Neural crest cell (in vitro differentiated cells): ENCODE data around the gene MYO16. TPM values are rescaled to one million over a fixed set of nuclear protein-coding genes. Genes with fewer than 3 reads are reported as not detected.
A peak's percentile ranks its signal among the peaks of the same experiment; 100 is the strongest.

Experiments used
- DNase-seq: peaks from one replicate; pipeline ENCODE4 v3.0.0; 2021; ENCODE audit warnings: low read depth, mixed read lengths, low spot score
- H3K27ac Mint-ChIP-seq: one replicate; pipeline ENCODE4 v1.8.0; 2021; ENCODE audit warnings: mild to moderate bottlenecking, mixed read lengths; ENCODE audit not compliant: unreplicated experiment
- H3K27me3 Mint-ChIP-seq: 2 replicates; pipeline ENCODE4 v1.8.0; 2021; ENCODE audit warnings: low read depth, mild to moderate bottlenecking, mixed read lengths
- H3K36me3 Mint-ChIP-seq: 2 replicates; pipeline ENCODE4 v1.8.0; 2021; ENCODE audit warnings: low read depth, mild to moderate bottlenecking, mixed read lengths
- H3K4me1 Mint-ChIP-seq: 2 replicates; pipeline ENCODE4 v1.8.0; 2021; ENCODE audit warnings: mixed read lengths
- H3K4me3 Mint-ChIP-seq: one replicate; pipeline ENCODE4 v1.8.0; 2021; ENCODE audit warnings: mild to moderate bottlenecking, mixed read lengths
- H3K9me3 Mint-ChIP-seq: 2 replicates; pipeline ENCODE4 v1.8.0; 2021; ENCODE audit warnings: mixed read lengths
- CTCF ChIP-seq: fragments of 200-600 bp; sonication (generic); conservative IDR thresholded peaks from 2 replicates; pipeline ENCODE4 v1.5.0; 2021; ENCODE audit warnings: antibody characterized with exemption, mild to moderate bottlenecking
- total RNA-seq: library from RNA; stranded (reverse); gene quantifications from 2 replicates; pipeline ENCODE4 v1.2.1, GENCODE V29; 2021

The MYO16 gene
- total RNA-seq, 1 donor from 2014 or later, result 3.3 TPM

- TF ChIP-seq CTCF, result no peak
- Mint-ChIP-seq H3K27ac (no peak overlapping the region), H3K36me3 (peaks cover 2% of the 10 kb centered on the region), H3K9me3 (peaks cover 4% of the 10 kb centered on the region), H3K27me3 (no peaks in the 10 kb centered on the region), H3K4me1 (peaks cover 39% of the 10 kb centered on the region), H3K4me3 (no peak overlapping the region)
- no peak for DNase-seq
Observed at GRCh38 chr13:109204657-109205056, 575.2 kb downstream of the MYO16 start.

- no peak overlapping the region for H3K27ac Mint-ChIP-seq
- peaks cover 2% of the 10 kb centered on the region for H3K36me3 Mint-ChIP-seq
- peaks cover 4% of the 10 kb centered on the region for H3K9me3 Mint-ChIP-seq
- H3K4me1 Mint-ChIP-seq, result peaks cover 42% of the 10 kb centered on the region
- DNase-seq, result no peak
- no peak for TF ChIP-seq CTCF
- no peak overlapping the region for H3K4me3 Mint-ChIP-seq
- H3K27me3 Mint-ChIP-seq, result no peaks in the 10 kb centered on the region
Observed at GRCh38 chr13:109205315-109205714, 575.9 kb downstream of the MYO16 start.

- peaks cover 4% of the 10 kb centered on the region for H3K9me3 Mint-ChIP-seq
- no peak for DNase-seq
- no peaks in the 10 kb centered on the region for H3K27me3 Mint-ChIP-seq
- H3K4me3 Mint-ChIP-seq, result no peak overlapping the region
- H3K27ac Mint-ChIP-seq, result no peak overlapping the region
- peaks cover 45% of the 10 kb centered on the region for H3K4me1 Mint-ChIP-seq
- no peaks in the 10 kb centered on the region for H3K36me3 Mint-ChIP-seq
- no peak for TF ChIP-seq CTCF
Observed at GRCh38 chr13:109206616-109207015, 577.2 kb downstream of the MYO16 start.

- H3K4me1 Mint-ChIP-seq, result peaks cover 55% of the 10 kb centered on the region
- DNase-seq, result no peak
- no peak for TF ChIP-seq CTCF
- no peaks in the 10 kb centered on the region for H3K27me3 Mint-ChIP-seq
- H3K4me3 Mint-ChIP-seq, result no peak overlapping the region
- no peaks in the 10 kb centered on the region for H3K36me3 Mint-ChIP-seq
- H3K27ac Mint-ChIP-seq, result no peak overlapping the region
- peaks cover 4% of the 10 kb centered on the region for H3K9me3 Mint-ChIP-seq
Observed at GRCh38 chr13:109207622-109208021, 578.2 kb downstream of the MYO16 start.

GRCh38 chr13:109208522-109208921 is 579.1 kb downstream of the MYO16 start:
- H3K27me3 Mint-ChIP-seq, result no peaks in the 10 kb centered on the region
- H3K9me3 Mint-ChIP-seq, result peaks cover 4% of the 10 kb centered on the region
- DNase-seq, result no peak
- H3K4me3 Mint-ChIP-seq, result no peak overlapping the region
- TF ChIP-seq CTCF, result no peak
- H3K27ac Mint-ChIP-seq, result peak overlapping the region; percentile 72
- H3K4me1 Mint-ChIP-seq, result peaks cover 58% of the 10 kb centered on the region
- H3K36me3 Mint-ChIP-seq, result no peaks in the 10 kb centered on the region

- Mint-ChIP-seq H3K4me3 (no peak overlapping the region), H3K9me3 (peaks cover 5% of the 10 kb centered on the region), H3K27me3 (no peaks in the 10 kb centered on the region), H3K4me1 (peaks cover 60% of the 10 kb centered on the region), H3K27ac (no peak overlapping the region), H3K36me3 (no peaks in the 10 kb centered on the region)
- DNase-seq, result no peak
- TF ChIP-seq CTCF, result no peak
Observed at GRCh38 chr13:109209526-109209925, 580.1 kb downstream of the MYO16 start.
